NOMO-1 treated with dmso at 0.1 percent for 144 hours (cell line): ENCODE measurements around the gene GALNT14.

ENCODE experiments used
- DNase-seq: peaks from one replicate; lab custom pipeline; 2025; ENCODE audit not compliant: unreplicated experiment; lab: John Stamatoyannopoulos, UW

Gene GALNT14

GRCh38 chr2:31136732-31137131 is 1.5 kb downstream of the GALNT14 start:
- DNase-seq: no peak

DNA sequence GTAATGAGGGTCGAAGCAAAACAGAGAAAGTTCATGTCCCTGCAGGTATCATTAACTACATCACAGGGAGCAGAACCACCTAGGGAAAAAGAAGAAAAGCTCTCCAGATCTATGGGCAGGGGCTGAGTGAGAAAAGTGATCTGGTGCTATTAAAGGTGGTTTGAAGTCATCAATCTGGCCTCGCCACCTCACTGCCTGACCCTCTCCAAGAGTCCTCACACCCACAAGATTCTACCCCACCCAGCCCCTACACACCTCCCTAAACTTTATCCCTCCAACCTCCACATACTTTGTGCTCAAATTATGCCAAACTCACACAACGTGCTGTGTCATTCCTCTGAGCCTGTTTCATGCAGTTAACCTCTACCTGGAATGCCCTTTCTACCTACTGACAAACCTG is 2.2 kb downstream of the GALNT14 start:
- no peak for DNase-seq

- DNase-seq: no peak
These were observed 3.8 kb downstream of the GALNT14 start for GRCh38 chr2:31134480-31134879.

DNA sequence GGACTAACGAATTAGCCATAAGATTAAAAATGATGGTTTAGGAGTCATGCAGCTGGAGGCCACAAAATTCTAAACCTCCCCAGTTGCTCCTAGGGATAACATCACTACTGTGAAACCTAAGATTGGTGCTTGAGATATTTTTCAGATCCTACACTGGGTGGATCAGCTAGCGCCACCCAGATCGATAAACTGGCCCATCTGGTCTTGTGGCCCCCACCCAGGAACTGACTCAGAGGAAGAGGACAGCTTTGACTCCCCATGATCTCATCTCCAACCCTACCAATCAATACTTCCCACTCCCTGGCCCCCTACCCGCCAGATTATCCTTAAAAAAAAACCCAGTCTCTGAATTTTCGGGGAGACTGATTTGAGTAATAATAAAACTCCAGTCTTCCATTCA is 5.5 kb downstream of the GALNT14 start:
- no peak for DNase-seq

DNA sequence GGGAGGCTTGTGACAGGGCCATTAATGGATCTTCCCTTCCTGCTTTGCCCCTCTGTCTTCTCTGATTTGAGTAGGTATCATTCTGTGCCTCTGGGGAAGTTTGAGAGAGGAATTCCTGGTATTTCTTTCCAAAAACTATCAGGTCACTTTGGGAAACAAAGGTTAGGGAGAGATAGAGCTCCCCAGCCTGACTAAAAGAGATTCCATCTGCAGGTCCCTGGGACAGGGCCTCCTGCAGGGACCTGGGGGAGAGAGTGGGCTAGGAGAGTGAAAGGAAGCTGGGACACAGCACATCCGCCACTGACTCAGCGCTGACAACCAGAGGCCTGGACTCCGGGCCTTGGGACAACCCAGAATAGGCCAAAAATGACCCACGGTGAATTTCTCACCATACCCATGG is 6.4 kb downstream of the GALNT14 start:
- DNase-seq: no peak

- no peak for DNase-seq
These were observed 8.7 kb downstream of the GALNT14 start for GRCh38 chr2:31129375-31130171.

DNA sequence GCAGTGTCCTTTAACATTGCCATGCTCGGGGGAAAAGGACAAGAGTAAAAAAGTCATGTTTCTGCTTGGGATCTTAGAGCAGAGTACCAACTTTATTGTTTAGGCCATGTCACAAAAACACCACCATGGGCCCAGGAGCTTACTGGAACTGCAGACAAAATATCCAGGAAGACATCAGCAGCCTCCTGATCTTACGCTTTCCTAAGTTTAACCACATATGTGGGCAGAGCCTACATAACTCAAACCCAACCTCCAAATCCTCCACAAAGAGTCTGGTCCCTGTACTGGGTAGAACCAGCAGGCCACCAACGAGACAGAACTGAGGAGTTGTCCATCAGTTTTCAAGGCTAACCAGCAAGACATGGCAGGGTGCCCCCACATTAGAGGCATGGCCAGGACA is 10.3 kb downstream of the GALNT14 start:
- DNase-seq: no peak

GRCh38 chr2:31125918-31126695 is 12.1 kb downstream of the GALNT14 start:
- no peak for DNase-seq

GRCh38 chr2:31124904-31125303 is 13.3 kb downstream of the GALNT14 start:
- no peak for DNase-seq

GRCh38 chr2:31122133-31122532 is 16.1 kb downstream of the GALNT14 start:
- DNase-seq: no peak

DNA sequence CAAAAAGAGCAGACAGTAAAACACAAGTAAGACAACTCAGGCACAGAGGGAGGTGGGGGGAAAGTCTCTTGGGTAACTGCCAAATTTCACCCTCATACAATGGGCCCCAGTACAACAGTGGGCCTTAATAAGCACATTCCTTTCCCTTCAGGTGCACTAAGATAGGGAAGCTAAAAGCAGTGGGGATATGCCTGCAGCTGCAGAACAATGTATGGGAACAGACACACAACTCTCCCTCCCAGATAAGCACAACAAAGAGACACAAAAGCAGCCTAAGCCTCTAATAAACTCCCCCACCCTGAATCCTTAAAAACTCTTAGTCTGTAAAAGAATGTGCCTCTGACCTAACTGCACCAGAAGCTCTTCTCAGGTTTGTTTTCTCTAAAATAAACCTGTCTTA is 24.5 kb downstream of the GALNT14 start:
- no peak for DNase-seq

DNA sequence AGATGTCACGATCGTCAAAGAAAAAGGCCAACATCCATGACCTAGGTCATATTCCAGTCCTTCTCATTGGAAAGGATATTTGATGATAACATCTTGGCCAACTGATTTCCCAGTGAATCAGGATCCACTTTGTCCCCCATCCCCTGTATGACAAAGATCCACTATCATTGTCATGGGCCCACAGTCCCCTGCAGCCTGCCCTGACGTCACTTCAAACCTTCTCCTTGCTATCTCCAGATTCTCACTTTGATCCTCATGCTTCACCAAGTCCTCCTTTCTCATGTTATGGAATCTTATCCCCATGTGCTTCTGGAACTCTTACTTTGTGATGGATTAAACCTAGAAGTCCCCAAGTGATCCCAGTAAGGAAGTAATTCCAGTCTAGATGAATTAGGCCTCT is 25.7 kb downstream of the GALNT14 start:
- DNase-seq: no peak

- no peak for DNase-seq
These were observed 27.2 kb downstream of the GALNT14 start for GRCh38 chr2:31110998-31111397.

DNA sequence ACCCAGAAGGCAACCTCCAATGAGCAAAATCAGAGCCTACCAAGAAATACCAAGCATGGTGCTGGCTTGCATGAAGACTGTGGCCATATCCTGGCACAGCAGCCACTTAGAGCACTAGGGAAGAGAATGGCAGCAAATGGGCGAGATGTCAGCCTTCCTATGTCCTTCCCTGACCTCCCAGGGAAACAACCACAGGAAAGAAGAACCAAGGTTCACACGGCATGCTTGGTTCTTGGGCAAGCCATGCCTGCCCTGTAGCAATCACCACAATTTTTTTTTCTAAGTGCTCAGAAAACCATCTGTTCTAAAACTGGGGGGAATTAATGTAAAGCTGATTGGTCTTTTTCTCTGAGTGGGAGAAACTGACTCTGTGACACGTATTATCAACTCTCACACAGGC is 27.8 kb downstream of the GALNT14 start:
- DNase-seq: no peak

DNA sequence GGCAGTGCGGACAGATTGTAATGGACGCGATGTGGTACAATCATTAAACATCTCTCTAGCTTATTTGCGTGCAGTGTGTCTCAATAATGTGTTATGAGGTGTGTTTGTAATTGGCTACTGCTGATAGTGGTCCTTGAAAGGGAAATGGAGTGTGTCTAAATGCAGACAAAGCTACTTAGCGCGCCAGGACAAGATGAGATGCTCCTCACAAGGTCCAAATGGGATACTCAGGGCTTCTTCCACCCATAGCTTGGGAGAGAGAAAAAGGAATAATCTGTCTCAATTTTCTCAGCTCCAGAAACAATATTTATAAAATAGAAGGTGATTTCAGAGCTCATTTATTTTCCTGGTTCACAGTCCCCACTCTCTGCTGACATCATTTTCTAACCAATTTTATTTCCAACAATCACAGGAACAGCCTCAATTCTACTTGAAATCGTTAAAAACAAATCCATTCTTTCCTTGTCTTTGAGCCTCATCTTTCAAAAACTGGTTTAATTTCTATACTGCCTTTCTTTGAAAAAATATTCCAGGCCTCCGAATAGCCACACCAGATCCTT is 28.5 kb downstream of the GALNT14 start:
- no peak for DNase-seq

DNA sequence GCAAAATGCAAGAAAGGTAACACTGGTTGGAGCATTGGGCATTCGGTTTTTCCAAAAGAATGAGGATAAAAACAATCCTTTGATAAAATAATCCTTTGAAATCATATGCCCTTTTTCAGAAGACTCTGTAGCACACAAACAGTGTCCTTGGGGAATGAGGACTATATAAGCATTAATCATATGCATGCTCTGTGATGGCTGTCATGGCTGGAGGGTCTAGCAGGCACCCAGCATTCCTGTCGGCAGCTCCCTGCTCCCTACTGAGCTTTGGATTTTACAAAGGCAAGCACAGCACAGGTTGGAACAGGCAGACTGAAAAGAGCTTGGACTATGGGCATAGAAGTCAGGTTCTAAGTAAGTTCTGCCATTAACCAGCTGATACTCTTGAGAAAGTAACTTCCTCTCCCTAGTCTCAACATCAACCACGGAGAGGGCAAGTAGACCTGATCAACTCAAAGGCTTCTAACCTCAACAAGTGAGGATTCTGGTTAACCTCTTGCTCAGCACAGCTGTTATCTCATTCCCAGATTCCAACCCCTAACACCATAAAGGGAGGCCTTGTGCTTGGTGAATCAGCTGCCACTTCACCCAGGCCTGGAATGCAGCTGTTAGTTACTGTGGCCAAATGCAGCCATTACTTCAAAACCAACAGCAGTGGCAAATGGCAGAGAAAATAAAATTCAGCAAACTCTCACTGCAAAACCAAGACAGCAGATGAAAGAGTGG is 29.5 kb downstream of the GALNT14 start:
- no peak for DNase-seq

DNA sequence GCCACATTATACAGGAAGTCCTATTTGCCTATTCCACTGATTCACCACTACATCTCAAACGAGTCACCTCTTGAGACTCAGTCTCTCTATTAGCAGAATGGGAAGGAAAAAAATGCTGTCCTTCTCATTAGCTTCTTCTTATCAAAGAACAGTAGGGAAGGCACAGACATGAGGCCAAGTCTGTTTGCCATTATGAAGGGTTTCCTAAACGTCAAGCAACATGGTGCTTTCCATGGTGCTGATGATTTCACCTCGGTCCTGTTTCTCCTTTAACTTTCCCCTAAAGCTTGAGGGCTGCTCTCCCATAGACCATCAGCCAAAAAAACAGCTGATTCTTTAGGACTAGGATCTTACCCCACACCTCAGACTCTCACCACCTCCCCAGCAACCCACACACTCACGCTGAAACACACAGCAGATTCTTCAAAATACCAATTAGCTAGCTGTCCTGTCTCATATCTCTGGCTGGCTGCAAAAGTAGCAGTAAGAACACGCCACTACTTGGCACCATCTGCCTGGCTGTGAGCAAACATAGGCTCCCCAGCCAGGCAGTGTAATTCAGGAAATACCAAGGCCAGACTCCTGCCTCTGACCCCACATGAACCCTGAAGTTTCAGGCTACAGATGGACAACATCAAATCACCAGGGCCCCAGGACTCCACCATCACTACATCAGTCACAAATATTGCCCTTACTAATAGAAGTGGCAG is 30.5 kb downstream of the GALNT14 start:
- no peak for DNase-seq

DNA sequence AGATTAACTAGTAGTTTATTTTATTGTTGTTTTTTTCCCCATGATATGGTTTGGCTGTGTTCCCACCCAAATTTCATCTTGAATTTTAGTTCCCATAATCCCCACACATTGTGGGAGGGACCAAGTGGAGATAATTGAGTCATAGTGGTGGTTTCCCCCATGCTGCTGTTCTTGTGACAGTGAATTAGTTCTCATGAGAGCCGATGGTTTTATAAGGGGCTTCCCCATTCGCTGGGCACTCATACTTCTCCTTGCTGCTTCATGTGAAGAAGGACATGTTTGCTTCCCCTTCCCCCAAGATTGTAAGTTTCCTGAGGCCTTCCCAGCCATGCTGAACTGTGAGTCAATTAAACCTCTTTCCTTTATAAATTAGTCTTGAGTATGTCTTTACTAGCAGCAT is 36.5 kb downstream of the GALNT14 start:
- DNase-seq: no peak

GRCh38 chr2:31097962-31098613 is 40.2 kb downstream of the GALNT14 start:
- DNase-seq: no peak

DNA sequence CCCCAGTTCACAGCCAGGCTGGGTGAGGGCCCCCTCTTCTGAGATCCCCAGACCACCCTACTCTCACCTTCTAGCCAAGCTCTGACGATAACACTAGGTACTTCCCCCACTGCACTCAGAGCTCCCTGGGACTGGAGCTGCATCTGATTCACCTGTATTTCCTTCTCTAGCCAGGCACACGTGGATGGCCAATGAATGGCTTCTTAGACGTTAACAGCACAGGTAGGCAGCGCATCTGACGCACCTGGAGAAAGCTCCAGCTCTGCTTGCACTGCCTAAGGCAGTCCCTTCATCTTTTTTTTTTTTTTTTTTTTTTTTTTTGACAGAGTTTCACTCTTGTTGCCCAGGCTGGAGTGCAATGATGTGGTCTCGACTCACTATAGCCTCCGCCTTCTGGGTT is 48.1 kb downstream of the GALNT14 start:
- DNase-seq: no peak
